A673 (cell line): Measurements from ENCODE around the gene SGMS1. TPM values are rescaled to one million over a fixed set of nuclear protein-coding genes. Genes with fewer than 3 reads are reported as not detected.

ENCODE experiments used
- BruUV-seq: library from RNA; stranded (reverse); fragments of 400-500 nt; replicated peaks from 2 replicates; lab custom pipeline; 2021; lab: Mats Ljungman, UMichigan
- CTCF ChIA-PET: fragments of 300-600 bp; sonication (Branson Sonifier 250); formaldehyde crosslinking; loops from one replicate; lab custom pipeline; 2022; ENCODE audit warnings: antibody characterized with exemption; lab: Charles Lee
- POLR2A ChIA-PET: fragments of 300-600 bp; sonication (Branson Sonifier 250); formaldehyde crosslinking; loops from one replicate; lab custom pipeline; 2022; ENCODE audit warnings: antibody characterized with exemption; ENCODE audit not compliant: low non-redundant PET; lab: Charles Lee
- DNase-seq: peaks from one replicate; pipeline ENCODE4 v3.0.0-alpha.2; 2015; ENCODE audit warnings: low spot score
- H3K27ac ChIP-seq: fragments of 200-600 bp; sonication (generic); 2 replicates; pipeline ENCODE4 v1.5.1; 2016; ENCODE audit warnings: mixed run types, low read depth, mild to moderate bottlenecking, mixed read lengths, antibody characterized with exemption, low read length; ENCODE audit not compliant: poor library complexity, severe bottlenecking
- H3K27me3 ChIP-seq: fragments of 200-600 bp; sonication (generic); replicated peaks from 2 replicates; pipeline ENCODE4 v1.6.1; 2017; ENCODE audit warnings: mixed run types, low read depth, mild to moderate bottlenecking, mixed read lengths, antibody characterized with exemption, low read length; ENCODE audit not compliant: insufficient read depth, poor library complexity
- H3K36me3 ChIP-seq: fragments of 200-600 bp; sonication (generic); 2 replicates; pipeline ENCODE4 v1.6.1; 2016; ENCODE audit warnings: mixed run types, mild to moderate bottlenecking, mixed read lengths, antibody characterized with exemption, low read length; ENCODE audit not compliant: insufficient read depth, poor library complexity, severe bottlenecking
- H3K4me1 ChIP-seq: fragments of 200-600 bp; sonication (generic); 2 replicates; pipeline ENCODE4 v1.6.1; 2017; ENCODE audit warnings: mixed run types, mild to moderate bottlenecking, mixed read lengths, antibody characterized with exemption, low read length; ENCODE audit not compliant: insufficient read depth, poor library complexity, severe bottlenecking
- H3K4me3 ChIP-seq: fragments of 200-600 bp; sonication (generic); 2 replicates; pipeline ENCODE4 v1.5.1; 2016; ENCODE audit warnings: low read depth, mixed run types, mild to moderate bottlenecking, mixed read lengths, low read length; ENCODE audit not compliant: poor library complexity, severe bottlenecking
- H3K9me3 ChIP-seq: fragments of 200-600 bp; sonication (generic); 2 replicates; pipeline ENCODE4 v1.6.1; 2016; ENCODE audit warnings: mixed run types, low read depth, mild to moderate bottlenecking, mixed read lengths, antibody characterized with exemption, low read length; ENCODE audit not compliant: poor library complexity, severe bottlenecking
- CTCF ChIP-seq: fragments of 300-800, 200-600 bp; sonication (generic); conservative IDR thresholded peaks from 2 replicates; pipeline ENCODE4 v1.5.1; 2017; ENCODE audit warnings: low read depth, mild to moderate bottlenecking, antibody characterized with exemption, low read length, moderate library complexity, mixed read lengths
- EZH2 ChIP-seq: fragments of 200-600 bp; sonication (generic); IDR thresholded peaks from 2 replicates; pipeline ENCODE4 v1.6.1; 2017; ENCODE audit warnings: borderline replicate concordance, low read depth, mild to moderate bottlenecking, mixed read lengths, antibody characterized with exemption, low read length; ENCODE audit not compliant: poor library complexity, severe bottlenecking
- intact Hi-C: fragments of 100-400 bp; cut with micrococcal nuclease; formaldehyde crosslinking; loops from one replicate; pipeline ENCODE4 v1.10.0; 2022; ENCODE audit not compliant: unreplicated experiment
- total RNA-seq: library from RNA; stranded (reverse); gene quantifications from 2 replicates; pipeline ENCODE4 v1.2.3, GENCODE V29; 2021

The SGMS1 gene
- total RNA-seq, 1 experiment from 2014 or later: 13.0 TPM

GRCh38 chr10:50613726-50614443, 9.9 kb downstream of the SGMS1 start:
- DNase-seq: no peak
- CTCF ChIA-PET: no interaction called here
- intact Hi-C loops: no loop called here
- H3K27me3 ChIP-seq: no peaks in the 10 kb centered on the region
- H3K9me3 ChIP-seq: no peaks in the 10 kb centered on the region
- H3K4me3 ChIP-seq: no peak overlapping the region
- POLR2A ChIA-PET: interaction anchor here (0.6 kb wide), 1 partner anchor 11 kb away, joined by 3 read pairs; no protein-coding TSS in a partner anchor
- no TSS peak for BruUV-seq
- TF ChIP-seq CTCF (no peak), EZH2 (no peak)
- H3K4me1 ChIP-seq: no peaks in the 10 kb centered on the region
- no peak overlapping the region for H3K27ac ChIP-seq
- H3K36me3 ChIP-seq: no peaks in the 10 kb centered on the region

DNA sequence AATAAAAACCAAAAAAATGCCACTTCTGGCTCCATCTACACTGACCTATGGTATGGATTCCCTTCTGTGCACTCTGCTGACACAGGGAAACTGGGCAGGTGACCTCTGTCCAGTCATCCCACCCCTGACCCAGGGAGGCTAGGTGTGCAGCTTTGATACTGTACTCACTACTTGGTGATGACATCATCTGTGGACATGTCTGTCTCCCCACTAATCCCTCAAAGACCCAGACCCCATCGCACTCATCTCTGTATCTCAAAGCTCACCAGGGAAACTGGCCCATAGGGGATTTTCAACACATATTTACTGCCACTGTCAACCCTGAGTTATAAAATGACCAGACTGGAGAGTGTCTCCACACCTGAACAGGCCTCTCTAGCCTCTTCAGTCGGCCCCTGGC, 10.6 kb downstream of the SGMS1 start:
- Histone ChIP-seq H3K4me3 (no peak overlapping the region), H3K36me3 (no peaks in the 10 kb centered on the region), H3K9me3 (no peaks in the 10 kb centered on the region), H3K4me1 (no peaks in the 10 kb centered on the region), H3K27ac (no peak overlapping the region), H3K27me3 (no peaks in the 10 kb centered on the region)
- no peak for DNase-seq
- intact Hi-C loops: no loop called here
- CTCF ChIA-PET: no interaction called here
- no TSS peak for BruUV-seq
- POLR2A ChIA-PET: interaction anchor here (0.6 kb wide), 1 partner anchor 11 kb away, joined by 3 read pairs; no protein-coding TSS in a partner anchor
- TF ChIP-seq EZH2: no peak
- TF ChIP-seq CTCF: no peak

- Histone ChIP-seq H3K4me3 (no peak overlapping the region), H3K4me1 (peaks cover 3% of the 10 kb centered on the region), H3K9me3 (no peaks in the 10 kb centered on the region), H3K27ac (no peak overlapping the region), H3K27me3 (no peaks in the 10 kb centered on the region), H3K36me3 (no peaks in the 10 kb centered on the region)
- TF ChIP-seq CTCF: no peak
- TF ChIP-seq EZH2: no peak
- DNase-seq: no peak
- BruUV-seq: no TSS peak
- ChIA-PET POLR2A (no interaction called here), CTCF (no interaction called here)
- intact Hi-C loops: no loop called here
Measured at GRCh38 chr10:50610368-50610767, 13.4 kb downstream of the SGMS1 start.
